GM23248 (cell line): ENCODE data around the gene AK1. TPM values are rescaled to one million over a fixed set of nuclear protein-coding genes. Genes with fewer than 3 reads are reported as not detected.
A peak's percentile ranks its signal among the peaks of the same experiment; 100 is the strongest.
"Not testable (repeated sequence)": the region's sequence is repeated elsewhere in the genome, so short reads cannot be mapped to it uniquely, and the experiment has no call there.

ENCODE experiments used
- DNase-seq: peaks from one replicate; pipeline ENCODE4 v3.0.0-alpha.2; 2015
- H2AFZ ChIP-seq: fragments of 200-600 bp; sonication (generic); 2 replicates; pipeline ENCODE4 v1.6.1; 2016; ENCODE audit warnings: antibody characterized with exemption
- H3F3A ChIP-seq: fragments of 200-600 bp; sonication (generic); 2 replicates; pipeline ENCODE4 v1.6.1; 2016; ENCODE audit warnings: mild to moderate bottlenecking, antibody characterized with exemption, mixed run types; ENCODE audit not compliant: insufficient read depth
- H3K27ac ChIP-seq: fragments of 200-600 bp; sonication (generic); 2 replicates; pipeline ENCODE4 v1.5.1; 2016; ENCODE audit warnings: mild to moderate bottlenecking
- H3K27me3 ChIP-seq: fragments of 200-600 bp; sonication (generic); replicated peaks from 2 replicates; pipeline ENCODE4 v1.6.1; 2016; ENCODE audit warnings: mild to moderate bottlenecking; ENCODE audit not compliant: insufficient read depth
- H3K36me3 ChIP-seq: fragments of 200-600 bp; sonication (generic); 2 replicates; pipeline ENCODE4 v1.6.1; 2016; ENCODE audit warnings: low read depth, mild to moderate bottlenecking
- H3K4me1 ChIP-seq: fragments of 200-600 bp; sonication (generic); 2 replicates; pipeline ENCODE4 v1.6.1; 2016; ENCODE audit warnings: mild to moderate bottlenecking; ENCODE audit not compliant: insufficient read depth
- H3K4me2 ChIP-seq: fragments of 200-600 bp; sonication (generic); one replicate; pipeline ENCODE4 v1.6.1; 2016; ENCODE audit warnings: mild to moderate bottlenecking; ENCODE audit not compliant: unreplicated experiment
- H3K4me3 ChIP-seq: fragments of 200-600 bp; sonication (generic); 2 replicates; pipeline ENCODE4 v1.5.1; 2016; ENCODE audit warnings: mild to moderate bottlenecking
- H3K79me2 ChIP-seq: fragments of 200-600 bp; sonication (generic); 2 replicates; pipeline ENCODE4 v1.6.1; 2016; ENCODE audit warnings: mild to moderate bottlenecking; ENCODE audit not compliant: insufficient read depth
- H3K9ac ChIP-seq: fragments of 200-600 bp; sonication (generic); 2 replicates; pipeline ENCODE4 v1.6.1; 2016; ENCODE audit warnings: mild to moderate bottlenecking
- H3K9me2 ChIP-seq: fragments of 200-600 bp; sonication (generic); 2 replicates; pipeline ENCODE4 v1.6.1; 2016; ENCODE audit warnings: mixed run types, mild to moderate bottlenecking, moderate library complexity; ENCODE audit not compliant: insufficient read depth
- H3K9me3 ChIP-seq: fragments of 200-600 bp; sonication (generic); one replicate; pipeline ENCODE4 v1.6.1; 2017; ENCODE audit warnings: low read depth
- H4K20me1 ChIP-seq: fragments of 200-600 bp; sonication (generic); 2 replicates; pipeline ENCODE4 v1.6.0; 2016; ENCODE audit not compliant: insufficient read depth
- EZH2 ChIP-seq: fragments of 200-600 bp; sonication (generic); IDR thresholded peaks from 2 replicates; pipeline ENCODE4 v1.6.1; 2018; ENCODE audit warnings: antibody characterized with exemption, mild to moderate bottlenecking; ENCODE audit not compliant: insufficient read depth, poor library complexity, severe bottlenecking
- EZH2phosphoT487 ChIP-seq: fragments of 200-600 bp; sonication (generic); IDR thresholded peaks from 2 replicates; pipeline ENCODE4 v1.6.1; 2018; ENCODE audit warnings: antibody characterized with exemption, moderate library complexity, mild to moderate bottlenecking, low read depth; ENCODE audit not compliant: insufficient read depth
- WGBS, 2 experiments: methylation state at CpG; one replicate each; pipeline ENCODE4 v1.1.6; 2015 to 2017; ENCODE audit warnings: low lambda C conversion rate in 2 of 2, low coverage in 1 of 2; ENCODE audit errors: missing lambda C conversion rate in 2 of 2; 5-methylcytosine and 5-hydroxymethylcytosine counted together
- in situ Hi-C: fragments of 300-500 bp; cut with MboI; formaldehyde crosslinking; loops from 2 replicates; pipeline ENCODE4 v1.15.0; 2020
- polyA plus RNA-seq: library from polyadenylated mRNA; unstranded; fragments of >200 nt; fragmentation: Nextera tagmentation; extraction: Ambion mirVana; gene quantifications from 2 replicates; pipeline ENCODE4 v1.2.1, GENCODE V29; 2016
- total RNA-seq: library from RNA; depleted of rRNA; stranded (reverse); fragments of >200 nt; shearing (Covaris generic); gene quantifications from 2 replicates; pipeline ENCODE4 v1.2.3, GENCODE V29; 2014

Gene AK1
- total and polyA plus RNA-seq, 2 experiments from 2014 or later, result 51.8 to 159 TPM

DNA sequence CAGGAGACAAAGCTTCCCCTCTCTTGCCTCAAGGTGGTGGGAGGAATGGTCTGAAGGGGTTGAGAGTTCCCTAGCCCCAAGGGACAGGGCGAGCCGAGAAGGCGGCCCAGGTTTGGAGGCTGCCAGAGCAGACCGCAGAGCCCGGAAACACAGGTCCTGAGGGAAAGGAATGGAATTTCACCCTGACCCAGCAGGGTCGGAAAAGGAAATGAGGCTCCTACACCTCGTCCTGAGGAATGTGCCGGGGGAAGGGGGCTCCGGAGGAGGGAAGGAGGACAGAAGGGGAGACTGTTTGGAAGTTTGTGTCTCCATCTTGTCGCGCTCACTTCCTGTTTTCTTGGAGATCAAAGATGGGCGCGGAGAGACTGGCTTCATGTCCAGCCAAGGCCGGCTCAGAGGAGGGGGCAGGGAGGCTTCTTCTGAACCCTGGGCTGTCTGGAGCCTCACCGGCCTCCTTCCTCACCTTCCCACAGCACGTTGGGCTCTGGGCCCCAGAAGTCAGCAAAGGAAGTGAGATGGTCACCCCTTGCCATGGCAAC is 32.6 kb downstream of the AK1 start:
- Histone ChIP-seq H3K36me3 (peaks cover 9% of the 10 kb centered on the region; the same call in 1 of the 2 replicates), H3K27ac (peak overlapping the region; percentile 58)
- peak; percentile 31 for DNase-seq

DNA sequence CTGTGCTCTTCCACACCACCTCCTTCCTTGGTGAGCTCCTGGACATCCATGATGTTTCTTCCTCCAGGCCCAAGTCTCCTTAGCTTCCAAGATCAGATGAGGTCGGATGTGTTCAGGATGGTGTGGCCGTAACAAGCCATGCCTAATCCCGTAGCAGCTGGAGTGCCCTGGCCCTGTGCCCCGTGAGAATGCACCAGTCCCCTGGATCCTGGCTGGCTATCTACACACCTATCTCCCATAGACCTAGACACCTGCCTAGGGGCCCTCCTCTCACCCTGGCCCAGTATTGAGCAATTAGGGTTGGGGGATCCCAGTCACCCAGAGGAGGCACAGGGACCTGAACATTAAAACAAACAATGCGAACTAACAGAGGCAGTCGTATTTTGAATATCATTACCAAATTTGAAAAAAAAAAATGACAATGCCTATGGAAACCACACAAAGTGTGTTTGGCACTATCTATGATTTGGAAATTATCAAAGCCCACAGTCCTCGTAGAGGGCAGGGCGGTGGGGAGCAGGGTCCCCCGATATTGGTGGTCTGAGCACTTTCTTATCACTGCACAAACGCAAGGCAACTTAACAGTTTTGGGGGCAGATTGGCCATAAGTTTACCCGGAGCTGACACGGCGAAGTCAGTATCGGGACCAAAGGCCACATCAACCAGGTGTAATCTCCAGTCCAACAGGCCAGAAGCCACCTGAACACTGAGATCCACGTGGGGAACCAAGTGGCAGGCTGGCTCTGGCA is 36.2 kb downstream of the AK1 start:
- H3F3A ChIP-seq, result peaks cover 42% of the 10 kb centered on the region
- H3K79me2 ChIP-seq, result peaks cover 83% of the 10 kb centered on the region
- H3K9me3 ChIP-seq, result no peaks in the 10 kb centered on the region
- no peak overlapping the region for H3K4me2 ChIP-seq
- TF ChIP-seq EZH2phosphoT487, result no peak
- TF ChIP-seq EZH2, result no peak
- H3K9ac ChIP-seq, result no peak overlapping the region
- in situ Hi-C loops, result no loop called here
- H2AFZ ChIP-seq, result no peak overlapping the region
- no peaks in the 10 kb centered on the region for H3K27me3 ChIP-seq
- H3K4me1 ChIP-seq, result peaks cover 29% of the 10 kb centered on the region
- H3K36me3 ChIP-seq, result 0 out of 2 replicates have a peak, but pooled peaks cover 4% of the 10 kb centered on the region
- WGBS, 2 experiments, result 75% methylated on average over 15 of the region's 15 CpGs
- H4K20me1 ChIP-seq, result no peaks in the 10 kb centered on the region
- DNase-seq, result no peak
- H3K9me2 ChIP-seq, result no peaks in the 10 kb centered on the region
- H3K27ac ChIP-seq, result no peak overlapping the region
- no peak overlapping the region for H3K4me3 ChIP-seq

More for the DNA sequence above, 32.6 kb downstream of the AK1 start:
- 69 to 72% methylated on average over 16 of the region's 16 CpGs for WGBS, 2 experiments
- H3K4me1 ChIP-seq, result peaks cover 12% of the 10 kb centered on the region; the same call in 1 of the 2 replicates
- peaks cover 14% of the 10 kb centered on the region; the same call in 1 of the 2 replicates for H3F3A ChIP-seq
- in situ Hi-C loops, result no loop called here
- H3K9me3 ChIP-seq, result no peaks in the 10 kb centered on the region
- H4K20me1 ChIP-seq, result no peaks in the 10 kb centered on the region
- TF ChIP-seq EZH2, result no peak
- TF ChIP-seq EZH2phosphoT487, result no peak
- H3K9ac ChIP-seq, result no peak overlapping the region
- no peaks in the 10 kb centered on the region for H3K27me3 ChIP-seq
- no peak overlapping the region for H3K4me3 ChIP-seq
- no peak overlapping the region for H3K4me2 ChIP-seq
- peaks cover 96% of the 10 kb centered on the region for H3K79me2 ChIP-seq
- H3K9me2 ChIP-seq, result no peaks in the 10 kb centered on the region
- H2AFZ ChIP-seq, result no peak overlapping the region

- Histone ChIP-seq H3F3A (peaks cover 56% of the 10 kb centered on the region), H3K4me2 (peak overlapping the region; percentile 36), H2AFZ (no peak overlapping the region), H3K4me1 (peaks cover 50% of the 10 kb centered on the region), H3K9ac (peak overlapping the region; percentile 94), H3K4me3 (peak overlapping the region; percentile 44), H4K20me1 (no peaks in the 10 kb centered on the region), H3K27me3 (no peaks in the 10 kb centered on the region), H3K79me2 (peaks cover 81% of the 10 kb centered on the region), H3K27ac (peak overlapping the region; percentile 100), H3K36me3 (0 out of 2 replicates have a peak, but pooled peaks cover 4% of the 10 kb centered on the region), H3K9me2 (no peaks in the 10 kb centered on the region), H3K9me3 (no peaks in the 10 kb centered on the region)
- 4 to 8% methylated on average over 17 to 18 of the region's 18 CpGs for WGBS, 2 experiments
- DNase-seq, result peak; percentile 99
- TF ChIP-seq EZH2phosphoT487, result no peak
- no peak for TF ChIP-seq EZH2
- in situ Hi-C loops, result no loop called here
Observed at GRCh38 chr9:127838375-127839078, 38.9 kb downstream of the AK1 start.

DNA sequence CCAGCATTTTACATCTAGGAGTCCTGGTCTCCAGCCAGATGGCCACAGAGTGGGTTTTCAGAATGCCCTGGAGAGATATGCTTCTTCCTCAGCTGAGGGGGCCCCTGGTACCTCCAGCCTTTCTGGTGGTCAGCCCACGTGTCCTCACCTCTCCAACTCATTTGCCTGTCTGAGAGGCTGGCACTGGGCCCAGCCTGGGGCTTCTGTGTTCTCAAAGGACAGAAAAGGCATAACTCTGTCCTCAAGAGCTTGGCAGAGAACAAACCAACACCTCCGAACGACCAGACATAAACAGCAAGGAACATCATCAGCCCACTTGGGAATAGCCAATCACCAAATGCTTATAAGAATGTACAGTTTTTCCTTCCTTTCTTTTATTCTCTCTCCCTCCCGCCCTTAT is 40.1 kb downstream of the AK1 start:
- H3K4me3 ChIP-seq, result no peak overlapping the region
- peak overlapping the region; percentile 36 for H3K4me2 ChIP-seq
- peak overlapping the region; percentile 94 for H3K9ac ChIP-seq
- no peaks in the 10 kb centered on the region for H4K20me1 ChIP-seq
- H3K27ac ChIP-seq, result peak overlapping the region; percentile 100
- H3K79me2 ChIP-seq, result peaks cover 82% of the 10 kb centered on the region
- no peak for DNase-seq
- no peak overlapping the region for H2AFZ ChIP-seq
- no peaks in the 10 kb centered on the region for H3K27me3 ChIP-seq
- no peak for TF ChIP-seq EZH2
- no peak for TF ChIP-seq EZH2phosphoT487
- 0 out of 2 replicates have a peak, but pooled peaks cover 10% of the 10 kb centered on the region for H3K36me3 ChIP-seq
- 64 to 72% methylated on average over 4 of the region's 4 CpGs for WGBS, 2 experiments
- no peaks in the 10 kb centered on the region for H3K9me2 ChIP-seq
- in situ Hi-C loops, result no loop called here
- H3K4me1 ChIP-seq, result peaks cover 59% of the 10 kb centered on the region
- H3F3A ChIP-seq, result peaks cover 65% of the 10 kb centered on the region
- no peaks in the 10 kb centered on the region for H3K9me3 ChIP-seq

DNA sequence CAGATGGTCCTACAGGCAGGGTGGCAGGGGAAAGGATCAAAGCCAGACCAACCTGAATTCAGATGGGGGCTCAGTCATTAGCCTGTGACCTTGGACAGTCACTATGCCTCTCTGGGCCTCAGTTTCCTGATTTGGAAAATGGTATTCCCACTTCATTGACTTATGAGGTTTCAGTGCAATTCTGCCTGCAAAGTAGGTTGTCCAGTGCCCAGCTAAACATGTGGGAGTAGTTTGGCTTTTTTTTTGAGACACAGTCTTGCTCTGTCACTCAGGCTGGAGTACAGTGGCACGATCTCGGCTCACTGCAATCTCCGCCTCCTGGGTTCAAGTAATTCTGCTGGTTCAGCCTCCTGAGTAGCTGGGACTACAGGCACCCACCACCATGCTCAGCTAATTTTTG is 40.9 kb downstream of the AK1 start:
- H2AFZ ChIP-seq, result peak overlapping the region; percentile 63; the same call in 1 of the 2 replicates
- DNase-seq, result peak; percentile 44
- H3K4me2 ChIP-seq, result peak overlapping the region; percentile 77
- peak overlapping the region; percentile 94 for H3K9ac ChIP-seq
- H4K20me1 ChIP-seq, H3K9me3 ChIP-seq, H3K9me2 ChIP-seq, H3K27me3 ChIP-seq, H3K36me3 ChIP-seq, in situ Hi-C loops: not testable (repeated sequence)
- peak overlapping the region; percentile 100 for H3K27ac ChIP-seq
- H3K4me1 ChIP-seq, result peaks cover 63% of the 10 kb centered on the region
- 25 to 37% methylated on average over 3 of the region's 3 CpGs for WGBS, 2 experiments
- peaks cover 84% of the 10 kb centered on the region for H3K79me2 ChIP-seq
- H3K4me3 ChIP-seq, result 0 out of 2 replicates have a peak overlapping the region, but pooled peaks have one; percentile 32
- H3F3A ChIP-seq, result peaks cover 67% of the 10 kb centered on the region
